Hepatocyte (in vitro differentiated cells): ENCODE results near the gene CATSPERE. TPM values are rescaled to one million over a fixed set of nuclear protein-coding genes. Genes with fewer than 3 reads are reported as not detected.

Experiments used
- DNase-seq: peaks from one replicate; pipeline ENCODE4 v3.0.0-alpha.2; 2016; ENCODE audit warnings: low spot score
- H2AFZ ChIP-seq: fragments of 200-600 bp; sonication (generic); 2 replicates; pipeline ENCODE4 v1.6.0; 2016; ENCODE audit warnings: antibody characterized with exemption, mild to moderate bottlenecking
- H3K27ac ChIP-seq: fragments of 200-600 bp; sonication (generic); 2 replicates; pipeline ENCODE4 v1.5.1; 2016; ENCODE audit warnings: mild to moderate bottlenecking
- H3K27me3 ChIP-seq: fragments of 200-600 bp; sonication (generic); 2 replicates; pipeline ENCODE4 v1.6.1; 2016
- H3K36me3 ChIP-seq: fragments of 200-600 bp; sonication (generic); replicated peaks from 2 replicates; pipeline ENCODE4 v1.5.1; 2016; ENCODE audit warnings: low read depth; ENCODE audit not compliant: insufficient read depth
- H3K4me1 ChIP-seq: fragments of 200-600 bp; sonication (generic); 2 replicates; pipeline ENCODE4 v1.5.1; 2016; ENCODE audit warnings: mild to moderate bottlenecking, moderate library complexity; ENCODE audit not compliant: insufficient read depth
- H3K4me2 ChIP-seq: fragments of 200-600 bp; sonication (generic); 2 replicates; pipeline ENCODE4 v1.6.0; 2016
- H3K4me3 ChIP-seq: fragments of 200-600 bp; sonication (generic); 2 replicates; pipeline ENCODE4 v1.5.1; 2016; ENCODE audit warnings: mild to moderate bottlenecking
- H3K79me2 ChIP-seq: fragments of 200-600 bp; sonication (generic); 2 replicates; pipeline ENCODE4 v1.6.0; 2017; ENCODE audit warnings: mild to moderate bottlenecking
- H3K9me2 ChIP-seq: fragments of 200-600 bp; sonication (generic); replicated peaks from 2 replicates; pipeline ENCODE4 v1.6.0; 2017; ENCODE audit warnings: mild to moderate bottlenecking; ENCODE audit not compliant: insufficient read depth
- H3K9me3 ChIP-seq: fragments of 200-600 bp; sonication (generic); 2 replicates; pipeline ENCODE4 v1.5.1; 2016; ENCODE audit warnings: low read depth, mild to moderate bottlenecking
- H4K20me1 ChIP-seq: fragments of 200-600 bp; sonication (generic); 2 replicates; pipeline ENCODE4 v1.6.0; 2016; ENCODE audit warnings: mild to moderate bottlenecking; ENCODE audit not compliant: insufficient read depth, poor library complexity, severe bottlenecking
- EZH2 ChIP-seq: fragments of 200-600 bp; sonication (generic); IDR thresholded peaks from 2 replicates; pipeline ENCODE4 v1.6.1; 2016; ENCODE audit warnings: antibody characterized with exemption, mild to moderate bottlenecking, borderline replicate concordance
- EZH2phosphoT487 ChIP-seq: fragments of 200-600 bp; sonication (generic); IDR thresholded peaks from one replicate; pipeline ENCODE4 v1.6.1; 2018; ENCODE audit warnings: antibody characterized with exemption, mild to moderate bottlenecking, low read depth, moderate library complexity; ENCODE audit not compliant: unreplicated experiment, severe bottlenecking
- WGBS: methylation state at CpG from one replicate; pipeline ENCODE4 v1.1.6; 2016; ENCODE audit warnings: low lambda C conversion rate; ENCODE audit errors: missing lambda C conversion rate; 5-methylcytosine and 5-hydroxymethylcytosine counted together
- polyA plus RNA-seq: library from polyadenylated mRNA; unstranded; fragments of >200 nt; fragmentation: Nextera tagmentation; extraction: Ambion mirVana; gene quantifications from 2 replicates; pipeline ENCODE4 v1.2.1, GENCODE V29; 2016
- total RNA-seq: library from RNA; depleted of rRNA; stranded (reverse); fragments of >200 nt; gene quantifications from 2 replicates; pipeline ENCODE4 v1.2.3, GENCODE V29; 2014
- TF ChIP-seq, protein P1 (sequence below): fragments of 200-600 bp; sonication (generic); IDR thresholded peaks from 2 replicates; pipeline ENCODE4 v1.5.1; 2016; ENCODE audit warnings: antibody characterized with exemption, mild to moderate bottlenecking; ENCODE audit not compliant: poor library complexity

Gene CATSPERE
- total and polyA plus RNA-seq, 2 experiments from 2014 or later = 1.0 to 2.3 TPM

GRCh38 chr1:244451539-244451950, 9.5 kb upstream of the CATSPERE start, which contains the start of gene ADSS2:
ADSS2 (minus strand) TSS chr1:244451909; CDS start chr1:244451817, 92 bp downstream.
- peaks cover 23% of the 10 kb centered on the region for H3K4me1 ChIP-seq
- DNase-seq = no peak
- WGBS = under 1% methylated on average over 40 of the region's 45 CpGs

DNA sequence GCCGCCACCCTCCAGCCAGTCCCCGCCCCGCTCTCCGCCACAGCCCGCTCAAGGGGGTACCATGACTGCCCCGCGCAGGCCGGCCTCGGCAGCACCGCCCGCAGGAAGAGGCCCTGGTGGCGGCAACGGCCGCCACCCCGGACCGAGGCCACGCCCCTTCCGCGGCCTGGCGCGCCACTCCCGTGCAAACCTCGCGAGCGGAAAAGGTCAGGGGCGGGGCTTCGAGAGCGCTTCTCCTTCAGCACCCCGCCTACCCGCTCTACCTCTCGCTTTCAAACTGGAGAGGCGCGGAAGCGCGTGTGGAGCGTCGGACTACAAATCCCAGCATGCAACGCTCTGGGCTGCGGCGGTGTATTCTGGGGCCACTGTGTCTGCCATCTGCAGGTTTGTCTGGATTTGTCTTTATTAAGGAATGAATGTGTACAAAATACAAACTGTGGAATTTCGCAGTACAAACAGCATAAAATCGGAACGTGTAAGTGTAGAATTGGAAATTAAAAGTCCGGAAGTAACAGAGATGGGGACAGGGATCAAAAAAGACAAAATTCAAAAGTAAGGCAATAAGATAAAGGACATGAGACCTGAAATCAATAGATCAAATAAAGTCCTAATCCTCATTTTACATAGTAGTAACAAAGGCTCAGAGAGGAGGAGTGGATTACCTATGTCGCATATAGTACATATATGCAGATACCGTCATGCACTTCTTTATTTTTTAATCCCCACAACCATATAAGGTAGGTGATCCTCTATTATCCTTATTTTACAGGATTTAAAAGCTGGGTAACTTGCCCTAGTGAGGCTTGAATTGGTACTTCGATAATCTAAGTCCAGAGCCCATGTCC, 8.9 kb upstream of the CATSPERE start:
- WGBS = 8% methylated on average over 45 of the region's 47 CpGs

More at GRCh38 chr1:244451539-244451950, 9.5 kb upstream of the CATSPERE start, which contains the start of gene ADSS2:
- Histone ChIP-seq H3K36me3 (no peaks in the 10 kb centered on the region), H3K27ac (peak within 1 kb of the TSS; percentile 95), H3K4me3 (peak within 1 kb of the TSS; percentile 60), H2AFZ (peak within 1 kb of the TSS; percentile 88), H3K4me2 (peak within 1 kb of the TSS; percentile 89), H3K9me2 (no peaks in the 10 kb centered on the region), H3K27me3 (no peaks in the 10 kb centered on the region), H3K79me2 (peaks cover 44% of the 10 kb centered on the region), H4K20me1 (no peaks in the 10 kb centered on the region), H3K9me3 (no peaks in the 10 kb centered on the region)
- TF ChIP-seq EZH2phosphoT487 (no peak), EZH2 (no peak)
- TF ChIP-seq, protein P1, sequence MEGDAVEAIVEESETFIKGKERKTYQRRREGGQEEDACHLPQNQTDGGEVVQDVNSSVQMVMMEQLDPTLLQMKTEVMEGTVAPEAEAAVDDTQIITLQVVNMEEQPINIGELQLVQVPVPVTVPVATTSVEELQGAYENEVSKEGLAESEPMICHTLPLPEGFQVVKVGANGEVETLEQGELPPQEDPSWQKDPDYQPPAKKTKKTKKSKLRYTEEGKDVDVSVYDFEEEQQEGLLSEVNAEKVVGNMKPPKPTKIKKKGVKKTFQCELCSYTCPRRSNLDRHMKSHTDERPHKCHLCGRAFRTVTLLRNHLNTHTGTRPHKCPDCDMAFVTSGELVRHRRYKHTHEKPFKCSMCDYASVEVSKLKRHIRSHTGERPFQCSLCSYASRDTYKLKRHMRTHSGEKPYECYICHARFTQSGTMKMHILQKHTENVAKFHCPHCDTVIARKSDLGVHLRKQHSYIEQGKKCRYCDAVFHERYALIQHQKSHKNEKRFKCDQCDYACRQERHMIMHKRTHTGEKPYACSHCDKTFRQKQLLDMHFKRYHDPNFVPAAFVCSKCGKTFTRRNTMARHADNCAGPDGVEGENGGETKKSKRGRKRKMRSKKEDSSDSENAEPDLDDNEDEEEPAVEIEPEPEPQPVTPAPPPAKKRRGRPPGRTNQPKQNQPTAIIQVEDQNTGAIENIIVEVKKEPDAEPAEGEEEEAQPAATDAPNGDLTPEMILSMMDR = no peak

GRCh38 chr1:244454412-244454811, 6.7 kb upstream of the CATSPERE start:
- Histone ChIP-seq H4K20me1 (no peaks in the 10 kb centered on the region), H2AFZ (peak overlapping the region; percentile 51), H3K9me3 (no peaks in the 10 kb centered on the region), H3K36me3 (no peaks in the 10 kb centered on the region), H3K4me3 (no peak overlapping the region), H3K9me2 (no peaks in the 10 kb centered on the region), H3K79me2 (peaks cover 15% of the 10 kb centered on the region), H3K4me1 (peaks cover 11% of the 10 kb centered on the region), H3K4me2 (peak overlapping the region; percentile 52), H3K27ac (peak overlapping the region; percentile 33), H3K27me3 (no peaks in the 10 kb centered on the region)
- 37% methylated on average over 6 of the region's 6 CpGs for WGBS
- DNase-seq = no peak
- no peak for TF ChIP-seq EZH2phosphoT487
- TF ChIP-seq, protein P1 = no peak
- no peak for TF ChIP-seq EZH2

More for the DNA sequence above, 8.9 kb upstream of the CATSPERE start:
- DNase-seq = peak; percentile 100
- Histone ChIP-seq H3K27me3 (no peaks in the 10 kb centered on the region), H3K4me2 (peak overlapping the region; percentile 70), H3K27ac (peak overlapping the region; percentile 95), H3K9me3 (no peaks in the 10 kb centered on the region), H2AFZ (peak overlapping the region; percentile 68), H3K4me1 (peaks cover 23% of the 10 kb centered on the region), H3K79me2 (peaks cover 38% of the 10 kb centered on the region), H3K9me2 (no peaks in the 10 kb centered on the region), H4K20me1 (no peaks in the 10 kb centered on the region), H3K4me3 (peak overlapping the region; percentile 19), H3K36me3 (no peaks in the 10 kb centered on the region)
- TF ChIP-seq EZH2 (no peak), EZH2phosphoT487 (no peak)
- TF ChIP-seq, protein P1 = peak; percentile 36
